ENCODE data around the gene MYCN.

MYCN gene

GRCh38 chr2:15932394-15933183 is 7.8 kb upstream of the MYCN start:
- Histone ChIP-seq H3F3A (ENCODE audit: insufficient read depth, low read length) (no peaks in the 10 kb centered on the region), H3K27me3 (ENCODE audit: insufficient read depth, low read length) (no peaks in the 10 kb centered on the region), H4K20me1 (ENCODE audit: insufficient read depth, low read length) (no peaks in the 10 kb centered on the region), H3K9me3 (ENCODE audit: low read length) (no peaks in the 10 kb centered on the region), H2AFZ (ENCODE audit: low read length) (no peak overlapping the region), H3K9ac (ENCODE audit: low read length) (no peak overlapping the region), H3K4me3 (ENCODE audit: low read depth, low read length, poor library complexity, severe bottlenecking) (no peak overlapping the region), H3K36me3 (ENCODE audit: insufficient read depth, low read length) (no peaks in the 10 kb centered on the region), H3K27ac (ENCODE audit: low read depth, low read length, poor library complexity, severe bottlenecking) (no peak overlapping the region), H3K9me2 (ENCODE audit: low read depth, low read length) (no peaks in the 10 kb centered on the region), H3K4me2 (ENCODE audit: low read length) (no peak overlapping the region), H3K4me1 (ENCODE audit: insufficient read depth, low read length, severe bottlenecking) (no peaks in the 10 kb centered on the region), H3K79me2 (ENCODE audit: insufficient read depth, low read length) (no peaks in the 10 kb centered on the region)
- no peak for TF ChIP-seq CTCF (IDR thresholded peaks at IDR 0.05; ENCODE audit: low read length)
- TF ChIP-seq EZH2 (IDR thresholded peaks at IDR 0.05; ENCODE audit: borderline replicate concordance, low read length) = no peak

DNA sequence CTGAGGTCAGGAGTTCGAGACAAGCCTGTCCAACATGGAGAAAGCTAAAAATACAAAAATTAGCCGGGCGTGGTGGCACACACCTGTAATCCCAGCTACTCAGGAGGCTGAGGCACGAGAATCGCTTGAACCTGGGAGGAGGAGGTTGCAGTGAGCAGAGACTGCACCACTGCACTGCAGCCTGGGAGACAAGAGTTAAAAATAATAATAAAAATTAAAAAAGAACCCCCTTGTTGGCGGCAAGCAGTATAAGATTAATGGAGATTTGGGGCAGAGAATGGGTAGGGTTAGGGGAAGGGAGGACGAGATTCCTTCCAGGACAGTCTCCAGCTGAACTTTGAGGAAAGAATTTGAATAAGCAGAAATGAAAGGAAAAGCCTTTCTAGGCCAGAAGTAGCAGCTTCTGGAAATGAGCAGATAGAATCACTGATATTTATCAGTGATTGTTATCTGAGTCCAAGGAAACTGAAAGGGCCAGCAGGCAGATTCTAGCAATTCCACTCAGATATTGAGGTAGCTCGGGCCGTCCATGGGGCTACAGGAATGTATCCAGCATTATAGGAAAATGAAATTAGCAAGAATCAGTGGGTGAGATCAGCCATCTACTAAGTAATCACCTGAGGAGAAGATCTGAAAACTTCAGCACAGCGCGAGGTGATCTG is 7.0 kb upstream of the MYCN start:
- Histone ChIP-seq H3F3A (ENCODE audit: insufficient read depth, low read length) (no peaks in the 10 kb centered on the region), H3K4me3 (ENCODE audit: low read depth, low read length, poor library complexity, severe bottlenecking) (no peak overlapping the region), H3K36me3 (ENCODE audit: insufficient read depth, low read length) (no peaks in the 10 kb centered on the region), H3K9me3 (ENCODE audit: low read length) (no peaks in the 10 kb centered on the region), H3K9ac (ENCODE audit: low read length) (no peak overlapping the region), H3K27ac (ENCODE audit: low read depth, low read length, poor library complexity, severe bottlenecking) (no peak overlapping the region), H2AFZ (ENCODE audit: low read length) (no peak overlapping the region), H3K27me3 (ENCODE audit: insufficient read depth, low read length) (no peaks in the 10 kb centered on the region), H3K79me2 (ENCODE audit: insufficient read depth, low read length) (no peaks in the 10 kb centered on the region), H3K9me2 (ENCODE audit: low read depth, low read length) (no peaks in the 10 kb centered on the region), H3K4me2 (ENCODE audit: low read length) (no peak overlapping the region), H3K4me1 (ENCODE audit: insufficient read depth, low read length, severe bottlenecking) (no peaks in the 10 kb centered on the region), H4K20me1 (ENCODE audit: insufficient read depth, low read length) (no peaks in the 10 kb centered on the region)
- TF ChIP-seq EZH2 (IDR thresholded peaks at IDR 0.05; ENCODE audit: borderline replicate concordance, low read length) (no peak), CTCF (IDR thresholded peaks at IDR 0.05; ENCODE audit: low read length) (no peak)

DNA sequence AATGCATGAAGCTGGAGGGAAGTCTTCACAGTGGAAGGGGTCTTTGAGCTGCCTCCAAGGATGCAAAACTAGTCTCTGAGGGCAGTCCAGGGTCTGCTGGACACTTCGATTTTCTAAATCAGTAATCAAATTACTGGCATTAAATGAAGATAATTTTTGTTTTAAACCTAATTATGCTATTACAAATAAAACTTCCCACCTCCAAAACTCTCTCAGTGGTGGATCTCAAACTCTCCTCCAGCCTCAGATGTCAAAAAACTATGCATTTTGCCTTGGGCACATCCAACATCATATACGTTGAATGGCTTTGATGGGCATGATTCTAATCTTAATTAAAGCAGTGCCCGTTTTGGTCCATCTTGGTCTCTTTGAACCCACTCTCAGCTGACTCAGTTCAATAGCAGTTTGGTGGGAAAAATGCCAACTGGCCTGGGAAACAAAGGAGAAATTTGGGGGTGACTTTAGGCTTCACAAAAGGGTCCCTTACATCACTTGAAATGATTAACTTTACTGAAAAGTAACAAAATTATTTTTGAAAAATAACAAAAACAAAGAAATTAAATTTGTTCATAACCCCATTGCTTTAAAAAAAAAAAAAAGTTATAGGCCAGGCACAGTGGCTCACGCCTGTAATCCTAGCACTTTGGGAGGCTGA is 5.9 kb upstream of the MYCN start:
- Histone ChIP-seq H3K4me2 (ENCODE audit: low read length) (no peak overlapping the region), H3K9ac (ENCODE audit: low read length) (no peak overlapping the region), H4K20me1 (ENCODE audit: insufficient read depth, low read length) (no peaks in the 10 kb centered on the region), H3K9me3 (ENCODE audit: low read length) (no peaks in the 10 kb centered on the region), H3K27me3 (ENCODE audit: insufficient read depth, low read length) (no peaks in the 10 kb centered on the region; the same call in 1 of the 2 replicates), H3F3A (ENCODE audit: insufficient read depth, low read length) (no peaks in the 10 kb centered on the region), H3K27ac (ENCODE audit: low read depth, low read length, poor library complexity, severe bottlenecking) (no peak overlapping the region), H3K4me3 (ENCODE audit: low read depth, low read length, poor library complexity, severe bottlenecking) (no peak overlapping the region), H3K79me2 (ENCODE audit: insufficient read depth, low read length) (no peaks in the 10 kb centered on the region), H2AFZ (ENCODE audit: low read length) (no peak overlapping the region), H3K36me3 (ENCODE audit: insufficient read depth, low read length) (no peaks in the 10 kb centered on the region), H3K4me1 (ENCODE audit: insufficient read depth, low read length, severe bottlenecking) (no peaks in the 10 kb centered on the region), H3K9me2 (ENCODE audit: low read depth, low read length) (no peaks in the 10 kb centered on the region)
- TF ChIP-seq EZH2 (IDR thresholded peaks at IDR 0.05; ENCODE audit: borderline replicate concordance, low read length) (no peak), CTCF (IDR thresholded peaks at IDR 0.05; ENCODE audit: low read length) (no peak)

Data from OCI-LY1 (cell line).